Fibroblast of upper back skin (primary cell): ENCODE measurements around the gene GAMT.

Source experiments
- DNase-seq: peaks from one replicate; pipeline ENCODE4 v3.0.0-alpha.2; 2013

GAMT gene

DNA sequence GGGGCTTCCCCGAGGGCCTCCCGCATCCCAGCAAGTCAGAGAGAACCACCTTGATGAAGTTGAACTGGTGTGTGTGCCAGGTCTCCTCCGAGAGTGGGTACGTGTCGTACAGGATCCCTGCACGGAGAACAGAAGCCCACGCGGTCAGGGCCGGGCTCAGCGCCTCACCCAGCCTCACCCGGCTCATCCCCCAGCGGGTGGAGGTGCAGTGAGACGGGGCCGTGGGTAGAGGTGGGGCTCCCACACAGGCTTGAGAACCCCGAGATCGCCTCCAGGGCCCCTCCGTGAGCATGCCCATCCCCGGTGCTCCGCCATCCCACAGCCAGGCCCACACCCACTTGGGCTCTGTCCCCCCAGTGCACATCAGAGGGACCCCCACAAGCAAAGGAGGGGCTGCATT lies 2.3 kb downstream of the GAMT start:
- no peak for DNase-seq

DNA sequence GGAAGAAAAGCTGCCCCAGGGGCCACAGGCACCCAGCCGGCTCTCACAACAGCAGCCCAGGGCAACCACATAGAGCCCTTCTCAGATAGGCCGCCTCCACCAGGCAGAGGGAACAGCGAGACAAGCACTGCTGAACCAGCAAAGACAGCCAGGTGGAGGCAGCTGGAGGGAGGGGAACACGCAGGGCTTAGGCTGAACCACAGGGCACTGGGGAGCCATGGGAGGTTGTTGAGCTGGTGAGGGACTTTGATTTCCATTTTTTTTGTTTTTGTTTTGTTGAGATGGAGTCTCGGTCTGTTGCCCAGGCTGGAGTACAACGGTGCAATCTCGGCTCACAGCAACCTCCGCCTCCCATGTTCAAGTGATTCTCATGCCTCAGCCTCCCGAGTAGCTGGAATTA lies 3.5 kb downstream of the GAMT start:
- no peak for DNase-seq

DNA sequence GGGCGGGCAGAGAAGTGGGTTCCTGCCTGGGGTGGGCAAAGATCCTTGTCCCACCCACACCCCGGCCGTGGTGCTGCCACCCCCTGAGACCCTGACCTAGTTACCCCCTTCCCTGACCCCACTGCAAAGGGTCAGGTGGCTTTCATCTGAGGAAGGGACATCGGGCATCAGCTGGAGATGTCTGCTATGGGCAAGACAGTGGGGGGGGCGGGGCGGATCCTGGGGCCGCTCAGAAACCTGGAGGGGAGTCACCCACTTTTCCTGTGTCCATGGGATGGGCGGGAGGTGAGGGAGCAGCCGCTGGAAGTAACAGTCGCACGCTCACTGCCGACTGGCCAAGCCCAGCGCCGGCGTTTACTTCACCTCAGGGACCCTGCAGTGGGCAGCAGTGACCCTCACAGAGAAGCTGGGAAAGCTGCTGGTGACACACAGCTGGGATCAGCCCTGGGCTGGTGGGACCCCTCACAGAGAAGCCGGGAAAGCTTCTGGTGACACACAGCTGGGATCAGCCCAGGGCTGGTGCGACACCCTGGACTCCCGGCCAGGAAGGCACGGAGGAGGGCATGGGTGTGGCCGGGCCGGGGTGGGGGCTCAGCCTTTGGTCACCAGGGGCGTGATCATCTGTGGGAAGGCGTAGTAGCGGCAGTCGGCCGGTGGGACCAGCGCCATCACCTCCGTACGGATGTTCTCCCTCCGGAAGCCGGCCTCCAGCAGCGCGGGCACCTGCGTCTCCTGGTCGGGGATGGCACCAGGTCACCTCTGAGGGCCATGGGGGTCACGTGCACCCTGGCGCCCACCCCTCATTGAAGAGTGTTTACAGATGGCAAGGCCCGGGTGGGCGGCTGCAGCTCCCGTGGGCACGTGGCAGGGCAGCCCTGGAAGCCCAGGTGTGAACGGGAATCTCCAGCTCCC lies 4.3 kb downstream of the GAMT start:
- no peak for DNase-seq

DNA sequence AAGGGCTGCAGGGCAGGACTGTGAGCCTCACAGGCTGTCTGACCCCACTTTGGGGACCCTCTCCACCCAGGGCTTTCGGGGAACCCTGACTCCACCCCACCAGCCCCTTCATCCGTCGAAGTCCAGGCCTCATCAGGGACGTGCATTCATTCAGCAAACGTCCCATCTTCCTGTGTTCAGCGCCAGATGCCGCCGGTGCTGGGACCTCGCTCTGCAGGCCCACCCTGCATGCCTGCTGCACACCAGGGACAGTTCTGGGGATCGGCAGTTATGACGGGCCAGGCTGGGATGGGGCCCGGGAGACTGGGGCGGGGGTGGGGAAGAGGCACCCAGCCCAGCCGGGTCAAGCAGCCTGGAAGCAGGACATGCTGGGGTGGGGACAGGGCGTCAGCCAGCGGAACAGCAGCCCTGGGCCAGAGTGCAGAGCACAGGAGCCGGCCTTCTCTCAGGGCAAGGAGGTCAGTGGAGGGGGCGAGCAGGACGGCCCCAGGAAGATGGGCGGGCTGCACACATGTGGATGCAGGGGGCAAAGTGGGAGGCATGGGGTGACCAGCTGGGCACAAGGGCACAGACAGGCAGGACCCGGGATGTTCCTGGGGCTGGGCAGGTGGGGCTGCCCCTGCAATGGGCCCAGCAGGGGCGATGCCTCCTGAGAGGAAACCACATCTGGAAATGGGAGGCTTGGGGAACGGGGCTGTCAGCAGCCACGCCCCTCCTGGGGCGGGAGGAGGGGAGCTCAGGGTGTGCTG lies 5.1 kb downstream of the GAMT start:
- DNase-seq, result no peak

DNA sequence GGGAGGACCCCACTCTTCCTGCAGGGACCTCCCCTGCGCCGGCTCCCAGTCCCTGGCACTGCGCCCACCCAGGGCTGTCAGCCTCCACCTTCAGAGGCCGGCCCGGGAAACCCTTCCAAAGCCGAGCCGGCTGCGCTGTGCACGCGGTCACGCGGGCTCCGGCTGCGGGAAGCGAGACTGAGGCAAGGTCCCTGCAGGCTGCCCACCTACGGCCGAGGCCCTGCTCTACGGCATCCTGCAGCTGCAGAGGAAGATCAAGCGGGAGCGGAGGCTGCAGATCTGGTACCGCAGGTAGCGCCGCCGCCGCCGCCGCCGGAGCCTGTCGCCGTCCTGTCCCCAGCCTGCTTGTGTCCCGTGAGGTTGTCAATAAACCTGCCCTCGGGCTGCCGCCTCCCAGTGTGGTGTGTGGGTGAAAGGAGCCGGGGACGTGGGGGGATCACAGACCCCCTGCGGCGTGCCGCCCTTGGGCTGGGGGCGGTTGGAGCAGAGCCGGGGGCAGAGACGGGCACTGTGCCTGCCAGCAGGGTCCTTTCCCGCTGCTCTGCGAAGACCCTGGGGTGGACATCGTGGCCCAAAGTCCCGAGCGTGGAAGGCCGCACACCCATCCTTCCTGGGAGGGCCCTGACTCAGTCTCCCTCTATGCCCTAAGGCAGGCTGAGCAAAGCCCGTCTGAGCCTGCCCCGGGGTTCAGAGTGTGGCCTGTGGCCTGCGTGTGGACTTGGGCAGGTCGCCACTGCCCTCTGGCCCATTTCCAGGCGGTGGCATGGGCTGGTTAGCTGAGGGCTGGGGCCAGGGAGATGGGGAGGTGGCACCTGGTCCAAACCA lies 5.9 kb downstream of the GAMT start:
- no peak for DNase-seq

DNA sequence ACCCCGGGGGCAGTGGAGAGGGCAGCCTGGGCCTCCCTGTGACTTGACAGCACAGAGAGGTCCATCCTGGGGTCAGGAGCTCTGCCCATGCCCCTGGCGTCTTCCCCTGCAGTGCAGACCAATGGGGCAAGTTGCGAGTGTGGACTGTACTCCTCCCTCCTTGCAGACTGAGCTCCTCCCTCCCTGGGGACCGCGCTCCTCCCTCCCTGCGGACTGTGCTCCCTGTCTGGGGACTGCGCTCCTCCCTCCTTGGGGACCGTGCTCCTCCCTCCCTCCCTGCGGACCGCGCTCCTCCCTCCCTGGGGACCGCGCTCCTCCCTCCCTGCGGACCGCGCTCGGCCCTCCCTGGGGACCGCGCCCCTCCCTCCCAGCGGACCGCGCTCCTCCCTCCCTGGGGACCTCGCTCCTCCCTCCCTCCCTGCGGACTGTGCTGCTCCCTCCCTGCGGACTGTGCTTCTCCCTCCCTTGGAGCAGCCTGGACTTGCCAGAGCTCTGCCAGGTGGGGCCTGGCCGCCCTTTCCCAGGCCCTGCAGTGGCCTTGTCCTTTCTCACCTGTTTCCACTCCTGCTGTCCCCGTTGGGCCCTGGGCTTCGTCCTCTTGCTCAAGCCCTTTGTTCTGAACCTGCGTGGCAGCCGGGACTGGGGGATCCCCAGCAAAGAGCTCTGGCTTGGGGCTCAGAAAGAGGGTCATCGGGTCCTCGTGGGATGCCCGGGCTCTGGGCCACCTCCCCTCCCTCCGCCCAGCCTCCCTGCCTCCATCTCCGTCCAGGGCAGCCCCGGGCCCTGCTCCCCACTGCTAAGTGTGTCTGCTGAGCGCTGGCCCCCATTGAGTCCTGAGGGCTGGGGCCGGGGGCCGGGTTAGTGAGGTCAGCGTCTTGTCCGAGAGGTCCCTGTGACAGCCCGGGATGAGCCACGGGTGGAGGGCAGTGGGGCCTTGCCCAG lies 6.8 kb downstream of the GAMT start:
- no peak for DNase-seq

DNA sequence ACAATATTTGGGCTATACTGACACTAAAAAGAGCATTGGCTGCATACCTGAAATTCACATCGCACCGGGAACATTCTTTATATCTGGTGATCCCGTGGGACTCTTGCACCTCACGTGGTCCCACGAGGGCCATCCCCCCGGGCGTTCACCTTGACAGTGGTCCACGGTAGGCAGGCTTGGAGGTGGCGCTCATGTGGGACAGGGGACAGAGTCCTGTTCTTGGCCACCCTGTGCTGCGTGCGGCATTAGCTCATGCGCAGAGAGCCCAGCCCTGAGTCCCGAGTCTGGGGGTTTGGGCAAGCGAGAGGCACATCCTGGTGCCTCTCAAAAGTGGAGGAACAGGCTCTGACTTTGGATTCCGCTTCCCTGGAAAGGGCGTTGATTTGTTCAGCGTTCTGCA lies 7.5 kb downstream of the GAMT start:
- DNase-seq, result no peak

DNA sequence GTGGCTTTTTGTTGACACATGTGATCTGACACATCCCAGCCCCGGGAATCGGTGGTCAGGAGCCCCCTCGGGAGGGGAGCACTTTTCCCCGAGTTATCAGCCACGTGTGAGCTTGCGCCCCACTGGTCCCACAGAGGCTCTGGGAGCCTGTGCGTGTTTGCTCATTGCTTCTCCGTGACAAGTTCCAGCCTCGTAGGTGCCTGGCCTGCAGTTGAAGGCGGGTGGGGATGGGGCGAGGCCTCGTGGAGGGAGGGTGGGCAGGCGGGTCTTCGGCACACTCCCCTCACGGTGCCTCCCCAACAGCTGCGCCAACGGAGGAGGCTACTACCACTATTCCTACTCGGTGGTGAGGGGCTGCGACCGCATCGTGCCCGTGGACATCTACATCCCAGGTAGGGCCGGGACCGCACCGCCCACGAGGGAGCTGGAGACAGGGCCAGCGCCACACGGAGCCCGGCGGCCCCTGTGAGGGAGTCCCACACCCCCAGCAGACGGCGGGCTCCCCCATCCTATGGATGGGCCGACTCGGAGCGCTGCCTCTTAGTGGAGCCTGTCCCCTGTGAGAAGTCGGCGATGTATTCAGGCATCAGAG lies 8.3 kb downstream of the GAMT start:
- no peak for DNase-seq

DNA sequence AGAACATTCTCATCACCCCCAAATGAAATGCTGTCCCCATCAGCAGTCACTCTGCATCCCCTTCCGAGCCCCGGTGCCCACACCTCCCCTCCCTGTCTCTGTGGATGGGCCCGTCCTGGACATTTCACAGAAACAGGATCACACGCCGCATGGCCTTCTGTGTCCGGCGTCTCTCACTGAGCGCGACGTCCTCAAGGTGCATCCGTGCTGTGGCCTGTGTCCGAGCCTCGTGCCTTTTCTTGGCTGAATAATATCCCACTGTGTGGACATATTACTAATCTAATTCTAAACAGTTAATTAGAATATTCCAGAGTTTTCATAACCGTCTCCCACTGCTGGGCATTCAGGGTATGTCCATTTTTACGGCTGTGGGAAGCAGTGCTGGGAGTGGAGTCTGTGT lies 8.9 kb downstream of the GAMT start:
- DNase-seq, result no peak

DNA sequence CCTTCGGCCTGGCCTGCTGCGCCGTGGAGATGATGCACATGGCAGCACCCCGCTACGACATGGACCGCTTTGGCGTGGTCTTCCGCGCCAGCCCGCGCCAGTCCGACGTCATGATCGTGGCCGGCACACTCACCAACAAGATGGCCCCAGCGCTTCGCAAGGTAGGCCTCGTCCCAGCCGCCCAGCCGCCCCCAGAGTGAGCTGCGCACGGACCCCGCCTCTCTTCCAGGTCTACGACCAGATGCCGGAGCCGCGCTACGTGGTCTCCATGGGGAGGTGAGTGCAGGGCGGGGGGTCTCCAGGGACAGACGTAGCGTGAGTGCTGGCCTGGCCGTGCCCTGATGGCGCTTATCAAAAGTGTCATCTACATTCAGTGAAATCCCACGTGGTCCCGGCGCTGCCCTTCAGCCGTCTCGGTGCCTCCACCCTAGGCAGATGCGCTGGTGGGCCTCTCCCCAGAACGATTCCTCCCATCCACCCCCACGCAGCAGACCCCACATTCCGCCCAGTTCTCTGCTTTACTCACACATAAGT lies 10.4 kb downstream of the GAMT start:
- DNase-seq, result no peak

DNA sequence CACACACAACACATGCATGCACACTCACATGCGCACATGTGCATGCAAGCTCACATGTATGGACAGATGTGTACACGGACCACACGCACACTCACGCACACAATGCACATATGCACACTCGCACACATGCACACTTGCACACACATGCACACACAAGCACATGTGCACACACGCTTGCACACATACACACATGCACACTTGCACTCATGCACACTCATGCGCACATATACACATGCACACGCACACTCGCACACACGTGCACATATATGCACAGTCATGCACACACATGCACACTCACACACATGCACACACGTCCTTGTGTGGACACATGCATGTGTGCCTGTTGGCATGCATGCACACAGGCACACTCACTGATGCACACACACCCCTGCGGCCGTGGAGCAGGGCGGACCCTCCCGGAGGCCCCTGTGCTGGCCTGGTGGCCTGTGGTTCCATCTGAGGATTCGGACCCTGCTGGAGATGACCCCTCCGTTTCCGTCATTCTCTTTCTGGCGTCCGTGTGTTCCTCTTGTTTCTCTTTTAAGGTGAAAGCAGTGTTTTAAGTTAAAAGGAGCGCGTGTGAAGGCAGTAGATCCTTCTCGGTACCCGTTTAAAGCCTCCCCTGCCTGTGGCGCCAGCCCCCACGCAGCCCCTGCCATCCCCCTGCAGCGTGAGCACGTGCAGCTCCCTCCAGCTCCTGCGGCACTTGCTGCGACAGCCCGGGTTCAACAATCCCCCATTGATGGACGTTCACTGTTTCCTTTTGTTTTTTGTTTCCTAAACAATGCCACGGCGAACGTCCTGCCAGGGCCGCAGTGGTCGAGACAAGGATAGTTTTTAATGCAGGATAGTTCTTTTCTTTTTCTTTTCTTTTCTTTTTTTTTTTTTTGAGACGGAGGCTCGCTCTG lies 12.1 kb downstream of the GAMT start:
- no peak for DNase-seq

DNA sequence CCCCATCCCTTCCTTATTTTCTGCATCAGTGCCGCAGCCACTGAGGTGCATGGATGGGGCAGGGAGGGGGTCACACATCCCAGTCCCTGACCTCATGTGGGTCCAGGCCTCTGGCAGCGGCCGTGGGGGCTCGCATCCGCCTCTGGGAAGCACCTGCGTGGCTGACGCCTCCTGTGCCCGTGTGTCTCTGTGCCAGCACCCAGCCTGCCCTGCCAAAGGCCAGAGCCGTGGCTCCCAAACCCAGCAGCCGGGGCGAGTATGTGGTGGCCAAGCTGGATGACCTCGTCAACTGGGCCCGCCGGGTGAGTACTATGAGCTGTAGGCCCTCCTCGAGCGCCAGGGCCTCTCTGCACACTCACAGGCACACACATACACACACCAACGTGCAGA lies 12.7 kb downstream of the GAMT start:
- no peak for DNase-seq

DNA sequence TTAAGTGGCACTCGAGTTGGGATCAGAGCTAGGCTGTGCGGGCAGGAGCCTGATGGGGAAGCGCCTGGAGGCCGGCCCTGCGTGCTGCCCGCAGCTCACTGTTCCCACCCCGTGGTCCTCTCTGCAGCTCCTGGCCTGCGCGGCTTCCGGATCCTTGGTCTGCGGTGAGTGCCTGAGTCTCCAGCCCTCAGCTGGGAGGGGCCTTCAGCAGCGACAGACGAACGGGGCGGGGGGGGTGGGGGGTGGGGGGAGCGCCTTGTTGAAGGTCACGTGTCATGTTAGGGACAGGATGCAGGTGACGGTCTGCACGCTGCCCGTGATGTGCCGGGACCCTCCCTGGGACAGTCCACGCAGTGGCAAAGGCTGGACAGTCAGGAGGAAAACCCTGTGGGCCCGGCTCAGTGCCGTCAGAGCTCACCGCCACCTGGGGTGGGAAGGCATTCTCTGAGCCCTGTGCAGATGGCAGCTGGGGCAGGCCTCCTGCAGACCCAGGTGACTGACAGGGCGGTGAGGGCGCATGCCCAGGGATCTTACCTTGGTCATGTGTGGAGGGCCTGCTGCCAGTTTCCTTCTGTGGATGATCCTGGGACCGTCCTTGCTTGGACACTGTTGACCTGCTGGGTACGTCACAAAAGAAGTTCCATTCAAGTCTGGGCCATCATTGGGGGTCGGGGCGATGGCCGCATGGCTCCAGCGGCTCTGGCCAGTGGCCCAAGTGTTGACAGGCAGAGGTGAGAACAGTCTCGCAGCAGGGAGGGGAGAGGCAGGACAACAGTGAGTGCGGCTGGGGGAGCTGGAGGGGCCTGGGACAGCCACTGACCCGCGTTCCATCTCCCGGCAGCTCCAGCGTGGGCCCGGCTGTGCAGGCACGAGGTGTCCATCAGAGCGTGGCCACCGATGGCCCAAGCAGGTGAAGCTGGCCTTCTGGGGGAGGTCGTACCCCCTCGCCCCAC lies 13.4 kb downstream of the GAMT start:
- no peak for DNase-seq

DNA sequence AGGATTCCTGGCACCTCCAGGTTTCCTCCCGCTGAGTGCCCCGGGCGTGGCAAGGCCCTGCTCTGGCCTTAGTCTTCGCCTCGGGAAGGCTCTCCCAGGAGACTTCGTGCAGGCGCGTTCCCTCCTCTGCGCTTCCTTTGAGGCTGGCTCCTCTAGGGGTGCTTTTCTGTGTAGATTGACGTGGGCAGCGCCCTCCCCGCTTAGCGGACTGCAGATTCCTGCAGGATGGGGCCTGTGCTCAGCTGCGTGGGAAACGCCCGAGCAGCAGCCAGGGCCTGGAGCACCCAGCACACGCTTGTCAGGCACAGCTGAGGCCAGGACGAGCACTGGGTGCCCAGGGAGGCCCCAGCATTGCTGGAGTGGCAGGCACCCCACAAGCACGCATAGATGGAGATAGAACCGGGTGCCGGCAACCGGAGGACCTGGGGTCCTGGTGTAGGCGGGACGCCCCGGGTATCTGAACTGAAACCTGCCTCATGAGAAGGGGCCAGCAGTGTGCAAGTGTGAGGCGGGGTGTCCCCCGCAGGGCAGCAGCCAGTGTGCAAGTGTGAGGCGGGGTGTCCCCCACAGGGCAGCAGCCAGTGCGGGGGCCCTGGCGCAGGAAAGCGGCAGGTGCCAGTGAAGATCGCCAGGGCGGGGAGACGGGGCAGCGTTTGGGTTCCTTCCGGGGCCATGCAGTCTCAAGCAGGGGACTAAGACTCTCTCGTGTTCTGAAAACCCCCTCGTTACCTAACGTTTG lies 14.2 kb downstream of the GAMT start:
- no peak for DNase-seq

DNA sequence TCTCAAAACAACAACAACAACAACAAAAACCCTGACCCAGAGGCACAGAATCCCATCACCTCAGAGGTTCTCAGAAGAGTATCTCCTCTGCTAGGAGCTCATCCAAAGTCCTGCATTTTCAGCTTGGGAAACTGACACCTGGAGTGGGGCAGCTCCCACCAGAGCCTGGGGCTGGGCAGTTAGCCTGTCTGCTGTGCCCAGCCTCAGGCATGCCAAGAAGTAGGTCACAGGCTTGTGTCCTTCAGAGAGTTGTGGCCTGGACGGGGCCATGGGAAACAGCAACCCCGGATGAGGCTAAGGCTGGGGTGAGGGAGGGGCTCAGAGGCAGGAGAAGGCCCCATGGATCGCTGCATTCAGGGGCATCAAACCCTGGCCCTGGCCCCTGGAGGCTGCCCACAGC lies 15.5 kb downstream of the GAMT start:
- no peak for DNase-seq

DNA sequence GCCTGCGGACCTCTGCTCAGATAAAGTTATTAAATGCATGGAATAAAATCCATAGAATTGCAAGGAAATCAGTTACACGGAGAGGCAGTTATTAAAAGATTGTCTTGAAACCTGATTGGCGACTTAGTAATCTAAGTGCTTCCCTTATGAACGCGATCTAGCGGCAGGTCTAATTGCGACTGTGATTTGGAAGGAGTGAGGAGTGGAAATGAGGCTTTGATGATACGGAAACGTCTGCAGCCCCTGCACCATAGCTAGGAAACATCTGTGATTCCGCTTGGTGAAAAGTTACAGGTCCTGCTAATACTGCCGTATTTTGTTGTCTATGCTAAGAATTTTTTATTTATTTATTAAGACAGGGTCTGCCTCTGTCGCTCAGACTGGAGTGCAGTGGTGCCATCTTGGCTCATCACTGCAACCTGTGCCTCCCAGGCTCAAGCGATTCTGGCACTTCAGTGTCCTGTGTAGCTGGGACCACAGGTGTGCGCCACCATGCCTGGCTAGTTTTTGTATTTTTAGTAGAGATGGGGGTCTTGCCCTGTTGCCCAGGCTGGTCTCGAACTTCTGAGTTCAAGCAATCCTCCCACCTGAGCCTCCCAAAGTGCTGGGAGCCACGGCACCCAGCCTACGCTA lies 16.7 kb downstream of the GAMT start:
- no peak for DNase-seq

DNA sequence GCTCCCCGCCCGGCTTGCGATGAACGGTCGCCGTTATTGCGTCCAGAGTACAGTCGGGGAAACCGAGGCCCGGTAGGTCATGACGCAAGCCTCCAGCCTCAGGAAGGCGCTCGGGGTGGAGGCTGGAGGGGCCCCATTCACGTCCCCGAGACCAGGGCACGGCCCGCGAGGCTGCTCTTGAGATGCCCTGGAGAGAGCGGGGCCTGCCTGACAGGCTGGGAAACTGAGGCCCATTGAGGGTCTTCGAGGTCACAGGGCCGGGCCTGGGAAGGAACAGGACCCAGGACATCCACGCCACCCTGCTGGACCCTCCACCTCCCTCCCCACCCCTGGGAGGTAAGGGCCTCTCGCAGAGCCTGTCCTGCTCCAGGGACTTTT lies 17.3 kb downstream of the GAMT start:
- no peak for DNase-seq
